IMR-90 (cell line): ENCODE measurements around the gene MAG. TPM values are rescaled to one million over a fixed set of nuclear protein-coding genes. Genes with fewer than 3 reads are reported as not detected.

Source experiments
- ATAC-seq: fragments of 200-7000 bp; cut with Tn5 transposase; 2 replicates; pipeline ENCODE4 v1.9.1; 2020; ENCODE audit warnings: low read depth, mild to moderate bottlenecking, moderate library complexity
- BruUV-seq: library from RNA; stranded (reverse); fragments of 400-500 nt; replicated peaks from 2 replicates; lab custom pipeline; 2021; lab: Mats Ljungman, UMichigan
- CTCF ChIA-PET: fragments of 300-600 bp; formaldehyde crosslinking; extraction: SDS; loops from one replicate; lab custom pipeline; 2021; ENCODE audit warnings: antibody characterized with exemption; lab: Yijun Ruan, JAX
- POLR2A ChIA-PET: fragments of 300-600 bp; sonication (Branson Sonifier 250); formaldehyde crosslinking; loops from one replicate; lab custom pipeline; 2022; ENCODE audit warnings: antibody characterized with exemption; ENCODE audit not compliant: unreplicated experiment; lab: Charles Lee
- DNase-seq: peaks from one replicate; pipeline ENCODE4 v3.0.0; 2013
- H2AFZ ChIP-seq: replicated peaks from 2 replicates; pipeline ENCODE3; 2013; ENCODE audit warnings: low read length, mild to moderate bottlenecking; ENCODE audit not compliant: poor library complexity
- H2AK5ac ChIP-seq: 2 replicates; pipeline ENCODE4 v1.6.1; 2013; ENCODE audit warnings: low read depth, low read length, inconsistent platforms
- H2AK9ac ChIP-seq: replicated peaks from 2 replicates; pipeline ENCODE3; 2013; ENCODE audit warnings: mild to moderate bottlenecking, low read depth, low read length, moderate library complexity; ENCODE audit not compliant: poor library complexity
- H2BK120ac ChIP-seq: 2 replicates; pipeline ENCODE4 v1.6.1; 2013; ENCODE audit warnings: low read depth, low read length, inconsistent platforms
- H2BK15ac ChIP-seq: 3 replicates; pipeline ENCODE4 v1.6.1; 2013; ENCODE audit warnings: low read depth, low read length, inconsistent platforms
- H2BK20ac ChIP-seq: 2 replicates; pipeline ENCODE4 v1.6.1; 2013; ENCODE audit warnings: low read depth, mild to moderate bottlenecking, inconsistent platforms, low read length, moderate library complexity
- H2BK5ac ChIP-seq: 2 replicates; pipeline ENCODE4 v1.6.1; 2013; ENCODE audit warnings: mild to moderate bottlenecking, low read depth, low read length, inconsistent platforms; ENCODE audit not compliant: poor library complexity, severe bottlenecking
- H3K14ac ChIP-seq: replicated peaks from 2 replicates; pipeline ENCODE4 v1.6.1; 2013; ENCODE audit warnings: low read depth, low read length, inconsistent platforms
- H3K18ac ChIP-seq: 2 replicates; pipeline ENCODE4 v1.6.1; 2013; ENCODE audit warnings: low read depth, low read length, control low read depth
- H3K23ac ChIP-seq: 2 replicates; pipeline ENCODE4 v1.6.1; 2013; ENCODE audit warnings: low read depth, low read length, inconsistent platforms
- H3K27ac ChIP-seq: 2 replicates; pipeline ENCODE4 v1.5.1; 2013; ENCODE audit warnings: mild to moderate bottlenecking, control low read depth, low read length; ENCODE audit not compliant: insufficient read depth
- H3K27me3 ChIP-seq: 2 replicates; pipeline ENCODE4 v1.6.1; 2013; ENCODE audit warnings: low read length; ENCODE audit not compliant: control insufficient read depth, insufficient read depth
- H3K36me3 ChIP-seq: 2 replicates; pipeline ENCODE4 v1.6.1; 2013; ENCODE audit warnings: low read length, mixed read lengths; ENCODE audit not compliant: control insufficient read depth, insufficient read depth
- H3K4ac ChIP-seq: 2 replicates; pipeline ENCODE4 v1.6.1; 2013; ENCODE audit warnings: low read depth, low read length, inconsistent platforms
- H3K4me1 ChIP-seq: 2 replicates; pipeline ENCODE4 v1.6.1; 2013; ENCODE audit warnings: low read length, mixed read lengths; ENCODE audit not compliant: control insufficient read depth, insufficient read depth
- H3K4me2 ChIP-seq: 2 replicates; pipeline ENCODE4 v1.6.1; 2013; ENCODE audit warnings: low read depth, mild to moderate bottlenecking, control low read depth, low read length, moderate library complexity
- H3K4me3 ChIP-seq: 2 replicates; pipeline ENCODE4 v1.5.1; 2013; ENCODE audit warnings: low read depth, mild to moderate bottlenecking, control low read depth, low read length, moderate library complexity; ENCODE audit not compliant: insufficient read depth
- H3K56ac ChIP-seq: 2 replicates; pipeline ENCODE4 v1.6.1; 2013; ENCODE audit warnings: low read length, inconsistent platforms; ENCODE audit not compliant: insufficient read depth; ENCODE audit errors: extremely low read depth
- H3K79me1 ChIP-seq, 2 experiments: 2 replicates each; pipeline ENCODE4 v1.6.1; 2013; ENCODE audit warnings: low read length in 2 of 2, inconsistent platforms in 1 of 2, low read depth in 1 of 2
- H3K9ac ChIP-seq: 2 replicates; pipeline ENCODE4 v1.6.1; 2013; ENCODE audit warnings: low read depth, low read length, control low read depth
- H3K9me1 ChIP-seq: 2 replicates; pipeline ENCODE4 v1.6.1; 2013; ENCODE audit warnings: low read length, inconsistent platforms; ENCODE audit not compliant: insufficient read depth
- H3K9me3 ChIP-seq: 2 replicates; pipeline ENCODE4 v1.6.1; 2013; ENCODE audit warnings: low read length; ENCODE audit not compliant: control insufficient read depth, insufficient read depth
- H4K20me1 ChIP-seq: 2 replicates; pipeline ENCODE4 v1.6.1; 2013; ENCODE audit warnings: low read length, inconsistent platforms; ENCODE audit not compliant: insufficient read depth
- H4K5ac ChIP-seq: 2 replicates; pipeline ENCODE4 v1.6.1; 2013; ENCODE audit warnings: mild to moderate bottlenecking, low read depth, low read length, control low read depth
- H4K8ac ChIP-seq, 2 experiments: 2 replicates each; pipeline ENCODE4 v1.6.1; 2013; ENCODE audit warnings: low read depth in 2 of 2, low read length in 2 of 2, control low read depth in 1 of 2, inconsistent platforms in 1 of 2
- H4K91ac ChIP-seq: 2 replicates; pipeline ENCODE4 v1.6.1; 2013; ENCODE audit warnings: low read depth, low read length, inconsistent platforms; ENCODE audit not compliant: insufficient read depth
- CEBPB ChIP-seq: IDR thresholded peaks from 2 replicates; pipeline ENCODE4 v1.6.1; 2012; ENCODE audit warnings: low read depth, low read length, improper control_type of control experiment
- CHD1 ChIP-seq: IDR thresholded peaks from 2 replicates; pipeline ENCODE4 v1.6.1; 2012; ENCODE audit warnings: low read depth, low read length, improper control_type of control experiment
- CTCF ChIP-seq: conservative IDR thresholded peaks from 2 replicates; pipeline ENCODE4 v1.5.1; 2012; ENCODE audit warnings: mild to moderate bottlenecking, low read depth, low read length, improper control_type of control experiment
- ELK1 ChIP-seq: fragments of 150-350 bp; IDR thresholded peaks from 2 replicates; pipeline ENCODE4 v1.6.1; 2016; ENCODE audit warnings: low read depth, mild to moderate bottlenecking, low read length, moderate library complexity, borderline replicate concordance
- FOS ChIP-seq: fragments of 150-350 bp; IDR thresholded peaks from 2 replicates; pipeline ENCODE4 v1.6.1; 2016; ENCODE audit warnings: low read depth, low read length
- MAFK ChIP-seq: IDR thresholded peaks from 2 replicates; pipeline ENCODE4 v1.6.1; 2012; ENCODE audit warnings: low read depth, low read length, improper control_type of control experiment
- MAZ ChIP-seq: IDR thresholded peaks from 2 replicates; pipeline ENCODE4 v1.6.1; 2012; ENCODE audit warnings: low read depth, mild to moderate bottlenecking, low read length, improper control_type of control experiment, moderate library complexity, borderline replicate concordance
- MXI1 ChIP-seq: IDR thresholded peaks from 2 replicates; pipeline ENCODE4 v1.6.1; 2012; ENCODE audit warnings: low read depth, mild to moderate bottlenecking, low read length, moderate library complexity, borderline replicate concordance
- NFE2L2 ChIP-seq: fragments of 150-350 bp; IDR thresholded peaks from 2 replicates; pipeline ENCODE4 v1.6.1; 2016; ENCODE audit warnings: low read depth, mild to moderate bottlenecking, low read length
- POLR2A ChIP-seq: IDR thresholded peaks from 2 replicates; pipeline ENCODE4 v1.6.1; 2012; ENCODE audit warnings: mild to moderate bottlenecking, low read depth, low read length
- RAD21 ChIP-seq: IDR thresholded peaks from 2 replicates; pipeline ENCODE4 v1.6.1; 2012; ENCODE audit warnings: low read length, improper control_type of control experiment
- RCOR1 ChIP-seq: IDR thresholded peaks from 2 replicates; pipeline ENCODE4 v1.6.1; 2012; ENCODE audit warnings: mild to moderate bottlenecking, low read length, improper control_type of control experiment; ENCODE audit not compliant: insufficient replicate concordance
- RFX5 ChIP-seq: IDR thresholded peaks from 2 replicates; pipeline ENCODE4 v1.8.0; 2012; ENCODE audit warnings: low read depth, mild to moderate bottlenecking, low read length, moderate library complexity
- SMC3 ChIP-seq: fragments of 150-350 bp; IDR thresholded peaks from 2 replicates; pipeline ENCODE4 v1.6.1; 2016; ENCODE audit warnings: low read depth, mild to moderate bottlenecking, antibody characterized with exemption, low read length, moderate library complexity
- USF2 ChIP-seq: fragments of 150-350 bp; IDR thresholded peaks from 2 replicates; pipeline ENCODE4 v1.6.1; 2017; ENCODE audit warnings: mild to moderate bottlenecking, antibody characterized with exemption, low read length, low read depth
- WGBS, 2 experiments: methylation state at CpG; one replicate each; pipeline versions ENCODE4 v1.1.5 to v1.1.7; 2013; ENCODE audit warnings: missing lambda C conversion rate in 2 of 2; ENCODE audit not compliant: insufficient read length in 1 of 2; ENCODE audit errors: extremely low coverage in 2 of 2; 5-methylcytosine and 5-hydroxymethylcytosine counted together
- dilution Hi-C: fragments of 300-500 bp; cut with HindIII; formaldehyde crosslinking; loops from one replicate; pipeline ENCODE4 v1.14.3; 2018; ENCODE audit warnings: low sequenced_read_pairs; ENCODE audit not compliant: unreplicated experiment
- in situ Hi-C: fragments of 300-500 bp; cut with MboI; formaldehyde crosslinking; loops from 3 replicates; pipeline ENCODE4 v1.14.3; 2019; ENCODE audit warnings: low sequenced_read_pairs, inconsistent platforms, mixed read lengths
- intact Hi-C: fragments of 100-400 bp; cut with micrococcal nuclease; formaldehyde crosslinking; loops from 2 replicates; pipeline ENCODE4 v1.10.0; 2022
- polyA plus RNA-seq, 3 experiments: library from polyadenylated mRNA; depleted of rRNA; stranded (reverse); fragments of >200 nt; gene quantifications; 2 replicates each; pipeline ENCODE4 v1.2.3, GENCODE V29; 2012; ENCODE audit warnings: low replicate concordance in 1 of 3
- total RNA-seq: library from RNA; depleted of rRNA; stranded (reverse); fragments of >200 nt; gene quantifications from 2 replicates; pipeline ENCODE4 v1.2.3, GENCODE V29; 2012

The MAG gene
- total and polyA plus RNA-seq, 2 of the 4 experiments (the other 2 are of a cell fraction), result not detected

DNA sequence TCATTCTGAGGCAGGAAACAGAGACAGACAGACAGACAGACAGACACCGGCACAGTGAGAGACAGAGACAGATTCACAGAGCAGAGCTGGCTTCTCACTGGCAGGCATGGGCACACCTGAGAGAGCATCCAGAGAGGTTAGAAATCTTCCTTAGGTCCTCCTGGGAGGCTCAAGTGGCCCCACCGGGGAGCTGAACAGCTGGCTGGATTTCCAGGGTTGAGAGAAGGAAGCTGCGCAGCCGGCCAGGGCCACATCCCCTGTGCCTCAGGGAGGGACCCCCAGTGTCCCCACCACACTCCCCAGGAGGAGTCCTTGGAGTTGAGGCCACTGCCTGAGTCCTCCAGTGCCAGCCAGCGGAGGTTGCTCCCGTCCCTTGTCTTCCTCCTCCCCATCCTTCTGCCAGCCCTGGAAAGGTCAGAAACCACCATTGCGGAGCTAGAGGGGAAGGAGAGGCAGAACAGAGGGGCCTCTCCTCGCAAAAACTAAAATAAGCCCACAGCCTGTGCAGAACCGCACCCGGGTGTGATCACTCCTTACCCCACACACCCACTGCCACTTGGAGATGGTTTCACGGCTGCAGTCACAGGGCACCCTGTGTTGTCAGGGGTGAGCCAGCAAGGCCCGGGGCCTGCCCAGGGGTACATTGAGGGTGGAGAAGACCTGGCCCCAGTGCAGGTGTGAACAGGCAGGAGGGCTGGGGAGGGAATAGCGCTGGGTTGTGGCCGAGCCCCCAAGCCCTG lies 70.5 kb downstream of the MAG start:
- no peak overlapping the region for H2BK5ac ChIP-seq
- no peak overlapping the region for H4K91ac ChIP-seq
- no peak overlapping the region for H4K8ac ChIP-seq
- no peak overlapping the region for H2BK120ac ChIP-seq
- no peak overlapping the region for H3K4me3 ChIP-seq
- no peak overlapping the region for H4K5ac ChIP-seq
- H3K18ac ChIP-seq, result no peak overlapping the region
- intact Hi-C loops (no loop called here), dilution Hi-C loops (no loop called here), in situ Hi-C loops (no loop called here)
- H3K79me1 ChIP-seq, result no peaks in the 10 kb centered on the region
- no peak overlapping the region for H3K27ac ChIP-seq
- no peaks in the 10 kb centered on the region for H4K20me1 ChIP-seq
- 40% methylated on average over 2 of the region's 14 CpGs; no CpG with 5 or more reads in 1 of the 2 experiments for WGBS, 2 experiments
- no peaks in the 10 kb centered on the region for H3K9me3 ChIP-seq
- H3K36me3 ChIP-seq, result no peaks in the 10 kb centered on the region
- ATAC-seq, result no peak
- no peak overlapping the region for H3K4ac ChIP-seq
- no peak overlapping the region for H2BK15ac ChIP-seq
- CTCF ChIA-PET, result interaction anchor here (0.5 kb wide), 1 partner anchor 97 kb away, joined by 6 read pairs; no protein-coding TSS in a partner anchor
- no peaks in the 10 kb centered on the region for H3K9me1 ChIP-seq
- no peak overlapping the region for H2AK9ac ChIP-seq
- H2BK20ac ChIP-seq, result no peak overlapping the region
- H3K14ac ChIP-seq, result no peak overlapping the region
- H2AFZ ChIP-seq, result no peak overlapping the region
- no peak overlapping the region for H2AK5ac ChIP-seq
- H3K4me2 ChIP-seq, result no peak overlapping the region
- H3K27me3 ChIP-seq, result peaks cover 8% of the 10 kb centered on the region
- DNase-seq, result no peak
- no peak overlapping the region for H3K9ac ChIP-seq
- no TSS peak for BruUV-seq
- no peak overlapping the region for H3K23ac ChIP-seq
- POLR2A ChIA-PET, result interaction anchor here (0.5 kb wide), 1 partner anchor 75 kb away, joined by 4 read pairs; no protein-coding TSS in a partner anchor
- H3K4me1 ChIP-seq, result no peaks in the 10 kb centered on the region
- no peak overlapping the region for H3K56ac ChIP-seq
- TF ChIP-seq CEBPB (no peak), RCOR1 (no peak), RAD21 (no peak), CTCF (no peak), USF2 (no peak), MXI1 (no peak), FOS (no peak), MAFK (no peak), SMC3 (no peak), ELK1 (no peak), CHD1 (no peak), RFX5 (no peak), MAZ (no peak), POLR2A (no peak), NFE2L2 (no peak)
